Osteocyte (in vitro differentiated cells): ENCODE measurements around the gene RNU6-9. TPM values are rescaled to one million over a fixed set of nuclear protein-coding genes. Genes with fewer than 3 reads are reported as not detected.

Source experiments
- DNase-seq: peaks from one replicate; pipeline ENCODE4 v3.0.0; 2021; ENCODE audit warnings: mixed read lengths; ENCODE audit not compliant: unreplicated experiment; ENCODE audit errors: extremely low spot score
- H3K27ac Mint-ChIP-seq: one replicate; pipeline ENCODE4 v1.8.0; 2021; ENCODE audit warnings: mild to moderate bottlenecking, mixed read lengths; ENCODE audit not compliant: unreplicated experiment
- H3K27me3 Mint-ChIP-seq: one replicate; pipeline ENCODE4 v1.8.0; 2021; ENCODE audit warnings: mixed read lengths; ENCODE audit not compliant: unreplicated experiment
- H3K36me3 Mint-ChIP-seq: one replicate; pipeline ENCODE4 v1.8.0; 2021; ENCODE audit warnings: mixed read lengths; ENCODE audit not compliant: unreplicated experiment
- H3K4me1 Mint-ChIP-seq: one replicate; pipeline ENCODE4 v1.8.0; 2021; ENCODE audit warnings: mixed read lengths; ENCODE audit not compliant: unreplicated experiment
- H3K4me3 Mint-ChIP-seq: one replicate; pipeline ENCODE4 v1.8.0; 2021; ENCODE audit warnings: mild to moderate bottlenecking, moderate library complexity, mixed read lengths; ENCODE audit not compliant: unreplicated experiment
- H3K9me3 Mint-ChIP-seq: one replicate; pipeline ENCODE4 v1.8.0; 2021; ENCODE audit warnings: mixed read lengths; ENCODE audit not compliant: unreplicated experiment
- total RNA-seq: library from RNA; stranded (reverse); gene quantifications from 2 replicates; pipeline ENCODE4 v1.2.1, GENCODE V29; 2021
- TF ChIP-seq, protein P1 (sequence below): fragments of 200-600 bp; sonication (generic); IDR thresholded peaks from 2 replicates; pipeline ENCODE4 v1.5.0; 2021; ENCODE audit warnings: antibody characterized with exemption, mild to moderate bottlenecking, moderate library complexity

The RNU6-9 gene
- total RNA-seq, 1 donor from 2014 or later = not detected

DNA sequence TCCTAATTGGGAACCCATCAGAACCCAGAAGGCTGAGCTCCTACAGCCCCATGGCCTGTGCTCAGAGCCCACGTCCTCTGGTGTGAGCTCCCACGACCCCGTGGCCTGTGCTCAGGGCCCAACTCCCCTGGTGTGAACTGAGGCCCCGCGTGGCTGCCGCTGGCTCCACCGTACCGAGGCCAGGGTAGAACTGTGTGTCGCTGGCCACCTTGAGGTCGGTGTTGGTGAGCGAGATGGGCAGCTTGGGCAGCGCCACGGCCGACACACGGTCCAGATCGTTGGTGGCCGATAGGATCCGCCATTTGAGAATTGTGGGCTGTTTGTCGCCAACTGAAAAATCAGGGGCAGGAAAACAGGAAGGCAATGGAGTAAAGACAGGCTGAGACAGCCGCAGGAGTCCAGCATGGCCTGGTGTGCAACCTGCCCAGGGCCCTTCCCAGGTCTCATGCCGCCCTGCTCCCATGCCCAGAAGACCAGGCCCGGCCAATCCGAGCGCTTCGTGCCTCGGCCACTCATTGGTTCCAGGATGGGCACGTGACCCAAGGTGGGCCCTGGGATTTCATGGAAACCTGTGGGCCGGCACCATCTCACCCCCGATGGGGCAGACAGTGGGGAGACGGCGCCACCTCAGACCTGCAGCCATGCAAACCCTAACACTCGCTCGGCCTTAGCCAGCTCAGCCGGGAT lies 11.8 kb upstream of the RNU6-9 start:
- H3K27me3 Mint-ChIP-seq = no peaks in the 10 kb centered on the region
- H3K9me3 Mint-ChIP-seq = no peaks in the 10 kb centered on the region
- H3K4me3 Mint-ChIP-seq = no peak overlapping the region
- H3K36me3 Mint-ChIP-seq = peaks cover 19% of the 10 kb centered on the region
- no peaks in the 10 kb centered on the region for H3K4me1 Mint-ChIP-seq
- no peak overlapping the region for H3K27ac Mint-ChIP-seq
- no peak for DNase-seq
- TF ChIP-seq, protein P1, sequence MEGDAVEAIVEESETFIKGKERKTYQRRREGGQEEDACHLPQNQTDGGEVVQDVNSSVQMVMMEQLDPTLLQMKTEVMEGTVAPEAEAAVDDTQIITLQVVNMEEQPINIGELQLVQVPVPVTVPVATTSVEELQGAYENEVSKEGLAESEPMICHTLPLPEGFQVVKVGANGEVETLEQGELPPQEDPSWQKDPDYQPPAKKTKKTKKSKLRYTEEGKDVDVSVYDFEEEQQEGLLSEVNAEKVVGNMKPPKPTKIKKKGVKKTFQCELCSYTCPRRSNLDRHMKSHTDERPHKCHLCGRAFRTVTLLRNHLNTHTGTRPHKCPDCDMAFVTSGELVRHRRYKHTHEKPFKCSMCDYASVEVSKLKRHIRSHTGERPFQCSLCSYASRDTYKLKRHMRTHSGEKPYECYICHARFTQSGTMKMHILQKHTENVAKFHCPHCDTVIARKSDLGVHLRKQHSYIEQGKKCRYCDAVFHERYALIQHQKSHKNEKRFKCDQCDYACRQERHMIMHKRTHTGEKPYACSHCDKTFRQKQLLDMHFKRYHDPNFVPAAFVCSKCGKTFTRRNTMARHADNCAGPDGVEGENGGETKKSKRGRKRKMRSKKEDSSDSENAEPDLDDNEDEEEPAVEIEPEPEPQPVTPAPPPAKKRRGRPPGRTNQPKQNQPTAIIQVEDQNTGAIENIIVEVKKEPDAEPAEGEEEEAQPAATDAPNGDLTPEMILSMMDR = no peak

DNA sequence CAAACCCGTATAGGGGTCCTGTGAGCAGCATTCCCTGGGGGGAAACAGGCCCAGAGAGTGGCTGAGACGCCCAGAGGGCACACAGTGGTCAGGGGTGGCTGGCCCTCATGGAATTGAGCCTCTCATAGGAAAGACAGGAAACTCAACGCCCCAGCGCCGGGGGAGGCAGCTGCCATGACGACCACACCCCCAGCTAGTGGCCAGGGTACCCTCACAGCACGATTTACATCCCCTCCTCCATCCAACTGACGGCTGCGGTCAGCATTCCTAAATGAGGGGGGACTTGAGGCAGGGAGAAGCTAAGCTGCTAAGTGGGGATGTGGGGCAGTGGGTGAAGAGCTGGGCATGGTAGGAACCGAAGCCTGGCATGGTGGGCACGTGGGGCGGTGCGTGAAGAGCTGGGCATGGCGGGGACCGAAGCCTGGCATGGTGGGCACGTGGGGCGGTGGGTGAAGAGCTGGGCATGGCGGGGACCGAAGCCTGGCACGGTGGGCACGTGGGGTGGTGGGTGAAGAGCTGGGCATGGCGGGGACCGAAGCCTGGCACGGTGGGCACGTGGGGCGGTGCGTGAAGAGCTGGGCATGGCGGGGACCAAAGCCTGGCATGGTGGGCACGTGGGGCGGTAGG lies 10.3 kb upstream of the RNU6-9 start:
- no peak overlapping the region for H3K27ac Mint-ChIP-seq
- no peaks in the 10 kb centered on the region for H3K9me3 Mint-ChIP-seq
- DNase-seq = no peak
- peaks cover 21% of the 10 kb centered on the region for H3K36me3 Mint-ChIP-seq
- TF ChIP-seq, protein P1 = no peak
- no peaks in the 10 kb centered on the region for H3K27me3 Mint-ChIP-seq
- no peaks in the 10 kb centered on the region for H3K4me1 Mint-ChIP-seq
- H3K4me3 Mint-ChIP-seq = no peak overlapping the region

DNA sequence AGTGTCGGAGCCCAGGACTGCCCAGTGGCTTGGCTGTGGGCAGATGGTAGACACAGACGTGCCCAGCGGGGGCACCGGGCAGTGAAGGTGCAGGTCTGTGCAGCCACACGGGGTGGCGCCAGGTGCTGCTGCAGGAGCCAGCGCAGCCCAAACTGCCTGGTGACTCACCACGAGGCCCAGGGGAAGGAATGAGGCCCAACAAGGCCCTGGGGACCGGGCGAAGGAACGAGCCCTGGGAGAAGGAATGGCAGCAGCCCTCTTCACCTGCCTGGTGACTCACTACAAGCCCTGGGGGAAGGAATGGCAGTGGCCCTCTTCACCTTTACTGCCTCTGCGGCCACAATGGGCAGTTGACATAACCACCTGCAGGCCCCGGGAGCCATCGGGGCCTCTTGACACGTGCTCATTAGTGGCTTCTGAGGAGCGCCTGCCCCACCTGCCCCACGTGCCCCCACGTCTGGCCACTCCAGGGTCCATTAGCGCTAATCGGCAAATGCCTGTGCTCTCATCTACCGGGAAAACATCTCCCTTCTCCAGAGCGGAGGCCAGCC lies 9.5 kb upstream of the RNU6-9 start:
- Mint-ChIP-seq H3K36me3 (peaks cover 21% of the 10 kb centered on the region), H3K4me3 (no peak overlapping the region), H3K9me3 (no peaks in the 10 kb centered on the region), H3K27ac (no peak overlapping the region), H3K4me1 (no peaks in the 10 kb centered on the region), H3K27me3 (no peaks in the 10 kb centered on the region)
- no peak for DNase-seq
- TF ChIP-seq, protein P1 = no peak

DNA sequence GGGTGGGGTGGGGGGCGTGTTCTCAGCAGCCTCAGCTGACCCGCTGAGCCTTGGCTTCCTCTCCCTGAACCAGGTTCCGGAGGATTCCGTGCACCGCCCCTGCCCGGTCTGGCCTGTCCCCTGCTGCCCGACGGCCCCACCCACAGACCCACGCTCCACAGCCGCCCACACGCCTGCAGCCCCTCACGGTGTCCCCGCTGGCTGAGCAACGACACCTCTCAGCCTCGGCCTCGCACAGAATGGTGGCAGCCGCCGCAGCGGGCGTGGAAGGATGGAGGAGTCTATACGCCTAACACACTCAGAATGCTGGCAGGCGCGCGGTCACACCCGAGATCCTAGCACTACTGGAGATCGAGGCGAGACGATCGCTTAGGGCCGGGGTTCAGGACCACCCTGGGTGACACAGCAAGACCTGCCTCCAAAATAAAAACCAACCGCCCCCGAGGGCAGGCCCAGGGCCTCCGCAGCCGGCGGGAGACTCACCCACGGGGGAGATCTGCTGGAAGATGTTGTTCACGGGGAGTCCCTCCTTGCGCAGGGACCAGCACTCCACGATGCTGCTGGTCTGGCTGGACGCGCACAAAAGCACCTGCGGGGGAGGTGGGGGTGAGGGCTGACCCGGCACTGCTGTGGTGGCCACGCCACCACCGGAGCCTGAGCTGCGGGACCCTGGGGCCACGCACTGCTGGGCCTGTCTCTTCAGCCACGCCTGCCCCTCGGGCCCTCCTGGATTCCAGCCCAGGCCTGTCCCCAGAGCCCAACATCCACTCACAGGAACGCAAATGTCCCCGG lies 8.7 kb upstream of the RNU6-9 start:
- DNase-seq = no peak
- Mint-ChIP-seq H3K9me3 (no peaks in the 10 kb centered on the region), H3K4me3 (no peak overlapping the region), H3K27ac (no peak overlapping the region), H3K36me3 (peaks cover 20% of the 10 kb centered on the region), H3K4me1 (no peaks in the 10 kb centered on the region), H3K27me3 (no peaks in the 10 kb centered on the region)
- TF ChIP-seq, protein P1 = no peak
